Chondrocyte (in vitro differentiated cells): Measurements from ENCODE around the gene AK9. TPM values are rescaled to one million over a fixed set of nuclear protein-coding genes. Genes with fewer than 3 reads are reported as not detected.

ENCODE experiments used
- DNase-seq: peaks from one replicate; pipeline ENCODE4 v3.0.0; 2021; ENCODE audit warnings: mixed read lengths, low spot score
- H3K27ac Mint-ChIP-seq: one replicate; pipeline ENCODE4 v1.8.0; 2021; ENCODE audit warnings: mild to moderate bottlenecking, moderate library complexity, mixed read lengths; ENCODE audit not compliant: unreplicated experiment
- H3K27me3 Mint-ChIP-seq: 2 replicates; pipeline ENCODE4 v1.8.0; 2021; ENCODE audit warnings: low read depth, mixed read lengths
- H3K36me3 Mint-ChIP-seq: 2 replicates; pipeline ENCODE4 v1.8.0; 2021; ENCODE audit warnings: low read depth, mixed read lengths
- H3K4me1 Mint-ChIP-seq: 2 replicates; pipeline ENCODE4 v1.8.0; 2021; ENCODE audit warnings: low read depth, mild to moderate bottlenecking, mixed read lengths
- H3K4me3 Mint-ChIP-seq: one replicate; pipeline ENCODE4 v1.8.0; 2021; ENCODE audit warnings: mild to moderate bottlenecking, moderate library complexity, mixed read lengths; ENCODE audit not compliant: unreplicated experiment
- H3K9me3 Mint-ChIP-seq: 2 replicates; pipeline ENCODE4 v1.8.0; 2021; ENCODE audit warnings: low read depth, mixed read lengths
- CTCF ChIP-seq: fragments of 200-600 bp; sonication (generic); IDR thresholded peaks from 2 replicates; pipeline ENCODE4 v1.5.0; 2021; ENCODE audit warnings: antibody characterized with exemption, mild to moderate bottlenecking, moderate library complexity
- total RNA-seq: library from RNA; stranded (reverse); gene quantifications from 3 replicates; pipeline ENCODE4 v1.2.1, GENCODE V29; 2021

The AK9 gene
- total RNA-seq, 1 donor from 2014 or later: 4.4 TPM

GRCh38 chr6:109672839-109673238, 18.2 kb downstream of the AK9 start:
- Mint-ChIP-seq H3K4me3 (no peak overlapping the region), H3K9me3 (no peaks in the 10 kb centered on the region)
- TF ChIP-seq CTCF: no peak

GRCh38 chr6:109672175-109672574, 18.8 kb downstream of the AK9 start:
- Mint-ChIP-seq H3K27ac (no peak overlapping the region), H3K4me3 (no peak overlapping the region), H3K9me3 (no peaks in the 10 kb centered on the region), H3K27me3 (no peaks in the 10 kb centered on the region), H3K4me1 (peaks cover 14% of the 10 kb centered on the region), H3K36me3 (no peaks in the 10 kb centered on the region)
- TF ChIP-seq CTCF: no peak
- DNase-seq: no peak

More at GRCh38 chr6:109672839-109673238, 18.2 kb downstream of the AK9 start:
- peaks cover 14% of the 10 kb centered on the region for H3K4me1 Mint-ChIP-seq
- no peak overlapping the region for H3K27ac Mint-ChIP-seq
- no peaks in the 10 kb centered on the region for H3K36me3 Mint-ChIP-seq
- no peaks in the 10 kb centered on the region for H3K27me3 Mint-ChIP-seq
- no peak for DNase-seq

DNA sequence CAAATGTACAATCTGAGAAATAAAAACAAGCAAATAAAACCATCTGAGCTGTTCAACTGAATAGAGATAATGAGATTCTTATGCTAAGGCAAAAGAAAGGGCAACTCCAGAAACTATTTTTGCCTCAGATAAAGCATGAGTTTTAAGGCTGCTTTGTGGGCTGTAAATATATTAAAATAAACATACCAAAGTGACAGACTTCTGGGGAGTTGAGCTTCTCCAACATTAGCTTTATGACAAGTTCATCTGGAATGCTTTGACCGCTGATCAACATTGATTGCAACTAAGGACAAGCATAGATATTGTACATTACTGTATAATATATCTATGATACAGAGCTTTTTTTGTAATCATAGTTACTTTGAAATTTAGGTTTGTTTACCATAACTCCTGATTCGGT, 19.3 kb downstream of the AK9 start:
- H3K4me1 Mint-ChIP-seq: peaks cover 14% of the 10 kb centered on the region
- no peak for DNase-seq
- no peaks in the 10 kb centered on the region for H3K27me3 Mint-ChIP-seq
- no peak overlapping the region for H3K4me3 Mint-ChIP-seq
- no peak overlapping the region for H3K27ac Mint-ChIP-seq
- no peaks in the 10 kb centered on the region for H3K9me3 Mint-ChIP-seq
- no peaks in the 10 kb centered on the region for H3K36me3 Mint-ChIP-seq
- no peak for TF ChIP-seq CTCF

GRCh38 chr6:109669811-109670210, 21.2 kb downstream of the AK9 start:
- no peak for DNase-seq
- Mint-ChIP-seq H3K9me3 (no peaks in the 10 kb centered on the region), H3K36me3 (no peaks in the 10 kb centered on the region), H3K27me3 (no peaks in the 10 kb centered on the region), H3K4me1 (peaks cover 14% of the 10 kb centered on the region), H3K4me3 (no peak overlapping the region), H3K27ac (no peak overlapping the region)
- no peak for TF ChIP-seq CTCF

- Mint-ChIP-seq H3K27me3 (no peaks in the 10 kb centered on the region), H3K27ac (no peak overlapping the region), H3K9me3 (no peaks in the 10 kb centered on the region), H3K36me3 (no peaks in the 10 kb centered on the region), H3K4me3 (no peak overlapping the region), H3K4me1 (no peaks in the 10 kb centered on the region)
- TF ChIP-seq CTCF: no peak
- no peak for DNase-seq
Observed at GRCh38 chr6:109662192-109662591, 28.8 kb downstream of the AK9 start.
